Measurements from ENCODE around the gene SIGLEC7.

DNA sequence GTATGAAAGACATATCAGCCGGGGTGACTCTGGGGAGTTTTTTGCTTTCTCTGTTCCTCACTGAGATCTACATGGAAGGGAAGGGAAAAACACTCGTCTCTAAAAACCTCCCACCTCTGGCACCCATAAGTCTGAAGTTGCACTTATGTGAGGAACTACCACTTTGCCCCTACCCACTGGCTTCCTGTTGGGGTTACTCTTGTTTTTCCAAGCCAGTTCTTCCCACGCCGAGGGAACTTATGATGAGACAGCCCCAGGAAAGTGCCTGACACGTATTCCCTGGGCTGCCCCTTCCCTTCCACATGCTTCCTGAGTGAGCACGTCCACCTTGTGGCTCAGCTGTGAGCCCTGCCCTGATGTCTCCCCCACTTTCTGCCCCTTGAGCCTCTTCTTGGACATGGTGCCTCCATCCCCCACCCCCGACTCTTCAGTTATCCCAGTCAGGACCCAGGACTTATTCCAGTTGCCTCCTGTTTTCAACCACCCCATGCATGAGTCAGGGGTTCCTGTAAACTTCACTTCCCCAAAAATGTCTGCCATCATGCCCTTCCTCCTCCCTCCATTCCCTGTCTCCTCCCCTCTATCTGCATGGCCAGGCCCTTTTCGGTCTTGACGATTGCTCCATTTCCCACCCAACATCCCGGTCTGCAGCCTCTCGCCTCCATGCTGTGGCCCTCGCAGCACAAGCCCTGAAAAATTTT, 5.1 kb upstream of the SIGLEC7 start:
- TF ChIP-seq, protein P1, sequence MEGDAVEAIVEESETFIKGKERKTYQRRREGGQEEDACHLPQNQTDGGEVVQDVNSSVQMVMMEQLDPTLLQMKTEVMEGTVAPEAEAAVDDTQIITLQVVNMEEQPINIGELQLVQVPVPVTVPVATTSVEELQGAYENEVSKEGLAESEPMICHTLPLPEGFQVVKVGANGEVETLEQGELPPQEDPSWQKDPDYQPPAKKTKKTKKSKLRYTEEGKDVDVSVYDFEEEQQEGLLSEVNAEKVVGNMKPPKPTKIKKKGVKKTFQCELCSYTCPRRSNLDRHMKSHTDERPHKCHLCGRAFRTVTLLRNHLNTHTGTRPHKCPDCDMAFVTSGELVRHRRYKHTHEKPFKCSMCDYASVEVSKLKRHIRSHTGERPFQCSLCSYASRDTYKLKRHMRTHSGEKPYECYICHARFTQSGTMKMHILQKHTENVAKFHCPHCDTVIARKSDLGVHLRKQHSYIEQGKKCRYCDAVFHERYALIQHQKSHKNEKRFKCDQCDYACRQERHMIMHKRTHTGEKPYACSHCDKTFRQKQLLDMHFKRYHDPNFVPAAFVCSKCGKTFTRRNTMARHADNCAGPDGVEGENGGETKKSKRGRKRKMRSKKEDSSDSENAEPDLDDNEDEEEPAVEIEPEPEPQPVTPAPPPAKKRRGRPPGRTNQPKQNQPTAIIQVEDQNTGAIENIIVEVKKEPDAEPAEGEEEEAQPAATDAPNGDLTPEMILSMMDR (IDR thresholded peaks at IDR 0.05; ENCODE audit: low read length): no peak
- TF ChIP-seq EZH2phosphoT487 (IDR thresholded peaks at IDR 0.05; ENCODE audit: low read length) (no peak), EZH2 (optimal IDR thresholded peaks at IDR 0.05; ENCODE audit: low read depth, low read length) (no peak)
